Aortic smooth muscle cell (primary cell): ENCODE data around the gene TNPO2. TPM values are rescaled to one million over a fixed set of nuclear protein-coding genes. Genes with fewer than 3 reads are reported as not detected.

ENCODE experiments used
- total RNA-seq: library from RNA; depleted of rRNA; stranded (reverse); fragments of >200 nt; gene quantifications from 2 replicates; pipeline ENCODE4 v1.2.3, GENCODE V29; 2014

TNPO2 gene
- 27.7 and 34.1 TPM in 2 replicates for total RNA-seq

DNA sequence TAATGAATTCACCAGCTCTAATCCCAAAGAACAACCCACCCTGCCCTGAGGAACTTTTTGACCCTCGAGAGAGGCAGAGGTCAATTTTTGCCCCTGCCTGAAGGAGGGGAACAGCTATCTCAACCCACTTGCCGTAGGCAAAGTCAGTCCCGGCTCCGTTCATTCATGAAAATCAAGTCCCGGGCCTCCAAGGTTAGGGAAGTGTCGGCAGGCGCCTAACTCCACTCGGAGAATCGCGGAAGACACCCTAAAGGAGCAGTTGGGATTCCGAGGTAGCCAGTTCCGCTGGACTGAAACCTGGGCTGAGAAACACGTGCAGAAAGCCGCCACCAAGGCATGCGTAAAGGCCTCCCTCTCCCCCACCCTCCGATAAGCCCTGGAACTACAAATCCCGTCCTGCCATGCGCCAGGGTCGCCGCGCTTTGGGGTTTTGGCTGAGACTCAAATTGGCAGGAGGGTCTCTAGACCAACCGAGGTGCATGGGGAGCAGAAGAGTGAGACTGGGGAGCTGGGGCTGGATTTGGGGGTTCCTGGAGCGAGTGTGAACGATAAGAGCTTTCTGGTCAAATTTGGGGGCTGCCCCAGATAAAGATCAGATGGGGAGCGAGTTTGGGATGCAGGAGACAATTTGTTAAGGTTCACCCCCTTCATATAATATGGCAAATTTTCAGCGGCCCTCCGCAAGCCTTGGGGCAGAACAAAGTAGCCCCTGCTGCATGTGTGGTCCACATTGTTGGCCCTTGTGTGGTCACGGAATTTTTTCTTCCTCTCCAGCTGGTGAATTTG is at the start of gene TNPO2:
TSS of gene TNPO2 (minus strand) at position 292 of the 786 bp plus-strand sequence. CDS start 2,955 bp downstream, outside the sequence.

DNA sequence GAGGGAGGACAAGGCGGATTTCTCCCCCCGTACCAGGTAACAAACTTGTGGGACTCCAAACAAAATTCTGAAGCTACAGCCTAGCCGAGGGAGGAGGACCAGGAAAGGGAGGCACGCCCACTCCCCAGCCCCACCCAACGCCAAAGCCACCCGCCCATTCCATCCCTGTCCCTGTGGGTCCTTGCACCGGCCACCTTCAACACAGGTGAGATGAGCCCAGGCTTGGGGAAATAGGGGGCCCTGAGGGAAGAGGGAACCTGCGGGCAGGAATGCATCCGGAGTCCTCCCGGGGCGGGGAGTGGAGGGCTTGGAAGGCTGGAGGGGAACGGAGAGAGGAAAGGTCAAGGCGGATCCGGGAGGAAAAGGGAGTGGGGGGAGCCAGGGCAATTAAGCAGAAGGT is 27.9 kb upstream of the TNPO2 start, which contains the start of gene BEST2:
TSS of gene BEST2 (plus strand) at position 157 of the 400 bp plus-strand sequence. CDS start 802 bp downstream, outside the sequence.

DNA sequence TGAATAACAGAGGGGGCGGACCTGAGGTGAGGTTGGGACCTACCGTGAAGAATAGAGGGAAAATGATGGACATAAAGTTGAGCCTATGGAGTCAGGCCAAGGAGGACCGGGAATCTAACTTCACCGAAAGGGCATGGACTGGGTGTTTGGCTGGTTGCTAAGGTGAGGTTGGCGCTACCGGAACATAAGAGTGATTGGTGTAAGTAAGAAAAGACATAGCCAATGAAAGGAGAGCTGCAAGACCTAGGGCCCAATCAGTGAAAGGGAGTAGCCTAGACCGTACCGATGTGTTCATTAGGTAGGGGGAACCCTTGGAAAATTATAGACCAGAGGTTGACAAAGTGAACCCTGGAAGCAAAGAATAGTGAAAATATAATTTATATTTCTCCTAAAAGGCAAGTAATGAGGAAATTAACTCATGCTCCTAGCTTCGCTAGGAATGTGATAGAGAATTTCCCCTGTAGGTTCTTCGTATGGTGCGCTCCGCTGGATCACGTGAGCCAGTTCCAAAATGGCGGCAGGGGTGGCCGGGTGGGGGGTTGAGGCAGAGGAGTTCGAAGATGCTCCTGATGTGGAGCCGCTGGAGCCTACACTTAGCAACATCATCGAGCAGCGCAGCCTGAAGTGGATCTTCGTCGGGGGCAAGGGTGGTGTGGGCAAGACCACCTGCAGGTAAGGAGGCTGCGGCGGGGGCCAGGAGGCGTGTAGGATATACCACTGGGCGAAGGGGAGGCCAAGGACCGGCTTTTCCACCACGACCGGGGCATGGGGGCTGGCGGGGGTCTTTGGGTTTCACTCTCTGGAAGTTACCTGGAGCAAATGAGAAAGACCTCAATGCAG is 13.5 kb upstream of the TNPO2 start, which contains the start of gene GET3:
TSS of gene GET3 (plus strand) at position 503 of the 840 bp plus-strand sequence. CDS start at position 512, 9 bp downstream.

DNA sequence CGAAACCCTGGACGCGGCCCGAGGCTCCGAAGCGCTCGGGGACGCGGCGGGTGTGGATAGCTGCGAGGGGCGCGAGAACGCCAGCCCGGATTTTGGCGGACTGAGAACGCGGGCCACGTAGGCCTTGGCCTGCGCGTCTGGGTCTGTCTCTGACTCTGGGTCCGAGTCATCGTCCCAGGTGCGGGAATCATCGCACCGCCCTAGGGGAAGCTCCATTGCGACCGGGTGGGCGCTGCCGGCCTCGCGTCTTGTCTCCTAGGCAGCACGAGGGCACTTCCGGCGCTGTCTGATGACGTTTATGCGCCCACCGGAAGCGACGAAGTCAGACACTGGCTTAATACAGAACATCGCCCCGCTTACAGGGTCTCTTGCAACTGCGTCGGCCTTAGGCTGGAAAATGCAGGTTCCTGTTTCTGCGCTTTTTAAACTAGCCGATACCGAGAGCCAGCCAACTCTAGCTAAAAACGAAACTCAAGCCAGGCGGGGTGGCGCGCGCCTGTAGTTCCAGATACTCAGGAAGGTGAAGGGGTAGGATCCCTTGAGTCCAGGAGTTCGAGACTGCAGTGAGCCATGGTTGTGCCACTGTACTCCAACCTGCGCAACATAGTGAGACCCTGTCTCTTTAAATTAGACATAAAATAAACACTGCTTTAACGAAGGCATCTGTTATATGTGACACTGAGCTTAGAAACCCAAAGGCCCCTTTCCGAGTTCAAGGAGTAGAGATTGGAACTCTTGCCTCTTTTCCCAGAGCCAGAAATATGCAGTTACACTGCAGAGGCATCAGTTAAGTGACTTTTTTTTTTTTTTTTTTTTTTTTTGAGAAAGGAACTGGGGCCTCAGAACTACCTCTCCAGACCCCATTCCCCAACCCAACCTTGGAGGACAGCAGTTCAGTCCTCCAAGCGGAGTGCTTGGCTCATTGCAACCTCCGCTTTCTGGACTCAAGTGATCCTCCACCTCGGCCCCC is 27.1 kb downstream of the TNPO2 start, which contains the start of gene FBXW9:
TSS of gene FBXW9 (minus strand) at position 266 of the 970 bp plus-strand sequence. CDS start at position 216, 50 bp downstream.

DNA sequence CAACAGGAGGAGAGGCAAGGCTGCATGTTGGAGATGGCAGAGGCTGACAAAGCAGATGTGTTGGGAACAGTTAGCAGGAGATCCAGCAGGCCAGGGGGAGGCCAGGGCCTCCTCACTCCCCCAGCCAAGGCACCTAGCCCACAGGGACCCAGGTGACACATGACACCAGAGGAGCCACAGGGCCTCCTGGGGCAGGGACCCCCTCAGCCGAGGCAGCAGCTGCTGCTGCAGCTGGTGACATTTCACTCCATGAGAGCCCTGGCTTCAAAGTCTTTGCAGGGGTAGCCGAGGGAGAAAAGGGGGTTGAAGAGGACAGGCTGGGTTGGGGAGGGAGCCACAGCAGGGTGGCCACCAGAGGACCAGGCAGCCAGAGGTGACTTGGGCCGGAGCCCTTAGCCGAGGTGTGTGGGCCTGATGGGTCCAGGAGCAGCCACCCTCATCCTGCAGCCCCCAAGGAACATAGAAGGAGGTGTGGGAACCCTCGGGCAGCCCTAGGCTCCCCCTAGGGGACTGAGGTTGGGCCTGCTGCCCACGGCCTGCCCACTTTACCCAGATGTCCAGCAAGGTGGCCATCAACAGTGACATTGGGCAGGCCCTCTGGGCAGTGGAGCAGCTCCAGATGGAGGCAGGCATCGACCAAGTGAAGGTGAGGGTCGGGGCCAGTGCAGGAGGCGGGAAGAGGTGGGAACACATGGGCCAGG is 36.1 kb downstream of the TNPO2 start, which contains the start of gene GNG14:
TSS of gene GNG14 (plus strand) at position 503 of the 701 bp plus-strand sequence. CDS start at position 554, 51 bp downstream.

DNA sequence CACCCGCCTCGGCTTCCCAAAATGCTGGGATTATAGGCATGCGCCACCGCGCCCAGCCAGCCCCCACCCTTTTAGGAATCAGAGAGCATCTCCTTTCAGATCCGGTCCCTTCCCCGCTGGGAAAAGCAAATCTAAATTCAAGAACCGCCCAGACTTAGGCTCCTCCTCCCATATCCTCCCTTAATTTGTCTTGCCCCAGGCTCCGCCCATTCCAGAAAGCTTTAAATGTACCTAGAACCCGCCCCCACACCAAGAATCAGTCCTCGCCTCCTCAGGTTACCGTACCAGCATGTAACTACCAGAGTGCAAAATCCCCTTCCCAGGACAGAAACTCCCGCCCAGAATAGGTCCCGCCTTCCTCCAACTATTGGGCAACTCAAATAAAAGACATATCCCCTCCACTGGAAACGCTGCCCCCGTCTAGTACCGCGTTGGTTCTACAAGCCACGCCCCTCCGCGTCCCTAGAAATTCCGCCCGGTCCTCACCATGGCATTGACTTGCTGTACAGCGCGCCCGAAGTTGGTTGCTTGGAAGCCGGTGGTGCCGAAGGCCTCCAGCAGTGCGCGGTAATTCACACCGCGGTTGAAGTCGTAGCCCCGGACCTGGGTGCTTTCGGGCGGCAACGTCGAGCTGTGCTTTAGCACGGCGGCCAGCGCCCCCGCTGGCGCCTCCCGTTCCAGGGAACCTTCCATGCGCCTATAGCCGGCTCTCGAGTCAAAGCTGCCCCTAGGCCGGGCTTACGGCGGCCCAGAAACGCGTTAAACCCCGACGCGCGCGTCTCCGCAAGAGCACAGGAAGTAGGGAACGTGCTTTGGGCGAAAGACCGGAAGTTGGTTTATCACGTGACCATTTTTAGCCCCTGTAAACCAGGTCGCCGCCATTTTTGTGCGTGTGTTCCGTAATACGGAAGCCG is 42.4 kb downstream of the TNPO2 start, which contains the start of gene DHPS:
TSS of gene DHPS (minus strand) at position 807 of the 914 bp plus-strand sequence. CDS start at position 693, 114 bp downstream.

DNA sequence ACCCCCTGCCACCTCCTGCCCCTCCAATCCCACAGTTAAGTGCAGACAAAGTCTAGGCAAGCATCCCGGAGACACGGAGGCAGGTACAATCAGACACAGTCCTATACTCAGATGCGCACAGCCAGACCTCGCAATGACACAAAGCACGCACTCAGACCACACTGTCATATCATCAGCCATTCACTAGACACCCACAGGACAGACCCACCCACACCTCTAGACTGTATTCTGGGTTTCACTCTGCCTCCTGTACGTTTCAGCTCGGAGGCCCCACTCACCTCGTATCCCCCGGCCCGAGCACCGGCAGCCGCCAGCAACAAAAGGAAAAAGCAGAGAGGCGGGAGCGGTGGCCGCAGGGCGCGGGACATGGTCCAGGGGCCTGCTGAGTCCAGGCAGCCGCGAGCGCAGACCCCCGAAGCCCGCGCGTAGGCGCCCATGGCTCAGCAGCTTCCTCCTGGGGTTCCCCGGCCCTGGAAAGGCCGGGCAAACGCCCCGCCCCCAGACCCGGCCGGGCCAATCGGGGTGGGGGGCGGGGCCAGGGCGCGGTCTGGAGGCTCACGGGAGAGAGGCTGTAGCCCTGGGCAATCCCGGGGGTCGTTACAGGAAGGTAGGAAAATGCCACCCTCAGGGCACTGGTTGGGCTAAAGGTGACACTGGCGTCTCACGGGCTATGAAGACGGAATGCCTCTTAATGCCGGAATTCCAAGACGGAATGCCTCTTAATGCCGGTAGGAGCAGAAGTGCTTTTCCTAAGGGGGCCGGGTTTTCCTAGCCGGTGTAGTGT is 57.3 kb downstream of the TNPO2 start, which contains the start of the genes MAN2B1 and WDR83:
TSS of gene MAN2B1 (minus strand) at position 478 of the 784 bp plus-strand sequence. CDS start at position 437, 41 bp downstream.
TSS of gene WDR83 (plus strand) at position 543 of the 784 bp plus-strand sequence. CDS start 2,984 bp downstream, outside the sequence.

Other genes starting within 250 kb of the TNPO2 start
- gene ZNF709, start 239.1 kb downstream of the TNPO2 start, total RNA-seq = 2.5 and 2.6 TPM in 2 replicates
- 7.9 and 9.3 TPM in 2 replicates for gene ZNF564, start 172.4 kb downstream of the TNPO2 start, total RNA-seq
- gene ZNF490, start 113.1 kb downstream of the TNPO2 start, total RNA-seq = 5.3 and 7.5 TPM in 2 replicates
- 14.7 and 17.7 TPM in 2 replicates for gene ZNF791, start 113.0 kb downstream of the TNPO2 start, total RNA-seq
- gene MAN2B1, start 57.2 kb downstream of the TNPO2 start, total RNA-seq = 26.0 and 31.8 TPM in 2 replicates
- 8.5 and 11.5 TPM in 2 replicates for gene WDR83, start 57.1 kb downstream of the TNPO2 start, total RNA-seq
- gene DHPS, start 42.1 kb downstream of the TNPO2 start, total RNA-seq = 47.2 and 63.5 TPM in 2 replicates
- gene GNG14, start 35.9 kb downstream of the TNPO2 start, total RNA-seq = not detected in 2 replicates
- gene FBXW9, start 27.3 kb downstream of the TNPO2 start, total RNA-seq = 3.6 and 3.8 TPM in 2 replicates
- gene TRIR, start 10.8 kb upstream of the TNPO2 start, total RNA-seq = 135 and 166 TPM in 2 replicates
- gene GET3, start 13.6 kb upstream of the TNPO2 start, total RNA-seq = 100 and 112 TPM in 2 replicates
- not detected in 2 replicates for gene BEST2, start 27.9 kb upstream of the TNPO2 start, total RNA-seq
- 16.9 and 18.3 TPM in 2 replicates for gene HOOK2, start 51.6 kb upstream of the TNPO2 start, total RNA-seq
- 76.1 and 137 TPM in 2 replicates for gene JUNB, start 67.6 kb upstream of the TNPO2 start, total RNA-seq
- gene PRDX2, start 77.9 kb upstream of the TNPO2 start, total RNA-seq = 181 and 208 TPM in 2 replicates
- not detected in 2 replicates for gene THSD8, start 78.1 kb upstream of the TNPO2 start, total RNA-seq
- 20.1 and 27.3 TPM in 2 replicates for gene RNASEH2A, start 82.7 kb upstream of the TNPO2 start, total RNA-seq
- gene RTBDN, start 110.6 kb upstream of the TNPO2 start, total RNA-seq = not detected in 2 replicates
- 0.13 and 0.19 TPM in 2 replicates for gene MAST1, start 114.6 kb upstream of the TNPO2 start, total RNA-seq
- 31.8 and 34.1 TPM in 2 replicates for gene DNASE2, start 157.5 kb upstream of the TNPO2 start, total RNA-seq
- gene KLF1, start 163.3 kb upstream of the TNPO2 start, total RNA-seq = not detected in 2 replicates
- gene GCDH, start 167.2 kb upstream of the TNPO2 start, total RNA-seq = 12.7 and 16.5 TPM in 2 replicates
- gene SYCE2, start 195.4 kb upstream of the TNPO2 start, total RNA-seq = 0.19 and 0.26 TPM in 2 replicates
- 43.6 and 58.0 TPM in 2 replicates for gene FARSA, start 209.8 kb upstream of the TNPO2 start, total RNA-seq
- gene CALR, start 214.7 kb upstream of the TNPO2 start, total RNA-seq = 2,036 and 2,214 TPM in 2 replicates
- gene RAD23A, start 221.9 kb upstream of the TNPO2 start, total RNA-seq = 68.6 and 83.4 TPM in 2 replicates
- 31.5 and 46.9 TPM in 2 replicates for gene GADD45GIP1, start 233.3 kb upstream of the TNPO2 start, total RNA-seq
- 0.12 and 0.13 TPM in 2 replicates for gene DAND5, start 245.6 kb upstream of the TNPO2 start, total RNA-seq